Caco-2 (cell line): ENCODE data around the gene AHNAK2. TPM values are rescaled to one million over a fixed set of nuclear protein-coding genes. Genes with fewer than 3 reads are reported as not detected.

Experiments
- BruUV-seq: library from RNA; stranded (reverse); fragments of 400-500 nt; replicated peaks from 2 replicates; lab custom pipeline; 2021; lab: Mats Ljungman, UMichigan
- CTCF ChIA-PET: fragments of 300-600 bp; sonication (Branson Sonifier 250); formaldehyde crosslinking; loops from one replicate; lab custom pipeline; 2022; ENCODE audit warnings: antibody characterized with exemption; lab: Charles Lee
- POLR2A ChIA-PET: fragments of 300-600 bp; sonication (Branson Sonifier 250); formaldehyde crosslinking; loops from one replicate; lab custom pipeline; 2022; ENCODE audit warnings: antibody characterized with exemption; lab: Charles Lee
- DNase-seq, 2 experiments: peaks; one replicate each; pipeline versions ENCODE4 v3.0.0 to v3.0.0-alpha.2; 2020 to 2022
- H3K27me3 ChIP-seq: replicated peaks from 2 replicates; pipeline ENCODE4 v1.6.0; 2011; ENCODE audit warnings: low read length; ENCODE audit not compliant: control insufficient read depth, insufficient read depth
- H3K36me3 ChIP-seq: 2 replicates; pipeline ENCODE4 v1.5.1; 2011; ENCODE audit warnings: low read length; ENCODE audit not compliant: control insufficient read depth, insufficient read depth
- H3K4me1 ChIP-seq: fragments of 250-450 bp; sonication (Bioruptor Pico); 2 replicates; pipeline ENCODE4 v1.5.1; 2020; ENCODE audit warnings: mild to moderate bottlenecking
- H3K4me3 ChIP-seq: 2 replicates; pipeline ENCODE4 v1.5.1; 2011; ENCODE audit warnings: low read depth, mild to moderate bottlenecking, control low read depth, low read length
- H3K9me3 ChIP-seq: fragments of 250-450 bp; sonication (Bioruptor Pico); 2 replicates; pipeline ENCODE4 v1.5.1; 2020; ENCODE audit warnings: mild to moderate bottlenecking, moderate library complexity
- H3K27ac Mint-ChIP-seq: one replicate; pipeline ENCODE4 v1.8.0; 2022; ENCODE audit warnings: mixed read lengths; ENCODE audit not compliant: unreplicated experiment
- H3K27me3 Mint-ChIP-seq: one replicate; pipeline ENCODE4 v1.8.0; 2022; ENCODE audit warnings: mixed read lengths; ENCODE audit not compliant: insufficient read depth, unreplicated experiment
- H3K36me3 Mint-ChIP-seq: one replicate; pipeline ENCODE4 v1.8.0; 2022; ENCODE audit warnings: mild to moderate bottlenecking, mixed read lengths; ENCODE audit not compliant: insufficient read depth, unreplicated experiment
- H3K4me1 Mint-ChIP-seq: one replicate; pipeline ENCODE4 v1.8.0; 2022; ENCODE audit warnings: low read depth, mixed read lengths; ENCODE audit not compliant: unreplicated experiment
- H3K4me3 Mint-ChIP-seq: one replicate; pipeline ENCODE4 v1.8.0; 2022; ENCODE audit warnings: mild to moderate bottlenecking, moderate library complexity, mixed read lengths; ENCODE audit not compliant: unreplicated experiment
- H3K9me3 Mint-ChIP-seq: one replicate; pipeline ENCODE4 v1.8.0; 2022; ENCODE audit warnings: mixed read lengths; ENCODE audit not compliant: unreplicated experiment
- intact Hi-C: fragments of 100-400 bp; cut with micrococcal nuclease; formaldehyde crosslinking; loops from one replicate; pipeline ENCODE4 v1.10.0; 2022; ENCODE audit not compliant: unreplicated experiment
- total RNA-seq: library from RNA; stranded (reverse); gene quantifications from 2 replicates; pipeline ENCODE4 v1.2.3, GENCODE V29; 2022
- TF ChIP-seq, protein P1 (sequence below), 2 experiments: fragments of 200-600 bp in 1 of 2; IDR thresholded peaks; 1 replicate in 1 of 2; 2 replicates in 1 of 2; pipeline versions ENCODE4 v1.5.1 to v1.8.0; 2011 to 2022; ENCODE audit warnings: antibody characterized with exemption in 1 of 2, control low read depth in 1 of 2, inconsistent platforms in 1 of 2, low read depth in 1 of 2, low read length in 1 of 2, mild to moderate bottlenecking in 1 of 2, moderate library complexity in 1 of 2; ENCODE audit not compliant: insufficient read depth in 1 of 2, severe bottlenecking in 1 of 2, unreplicated experiment in 1 of 2

Gene AHNAK2
- total RNA-seq, 1 experiment from 2014 or later = 0.77 TPM

DNA sequence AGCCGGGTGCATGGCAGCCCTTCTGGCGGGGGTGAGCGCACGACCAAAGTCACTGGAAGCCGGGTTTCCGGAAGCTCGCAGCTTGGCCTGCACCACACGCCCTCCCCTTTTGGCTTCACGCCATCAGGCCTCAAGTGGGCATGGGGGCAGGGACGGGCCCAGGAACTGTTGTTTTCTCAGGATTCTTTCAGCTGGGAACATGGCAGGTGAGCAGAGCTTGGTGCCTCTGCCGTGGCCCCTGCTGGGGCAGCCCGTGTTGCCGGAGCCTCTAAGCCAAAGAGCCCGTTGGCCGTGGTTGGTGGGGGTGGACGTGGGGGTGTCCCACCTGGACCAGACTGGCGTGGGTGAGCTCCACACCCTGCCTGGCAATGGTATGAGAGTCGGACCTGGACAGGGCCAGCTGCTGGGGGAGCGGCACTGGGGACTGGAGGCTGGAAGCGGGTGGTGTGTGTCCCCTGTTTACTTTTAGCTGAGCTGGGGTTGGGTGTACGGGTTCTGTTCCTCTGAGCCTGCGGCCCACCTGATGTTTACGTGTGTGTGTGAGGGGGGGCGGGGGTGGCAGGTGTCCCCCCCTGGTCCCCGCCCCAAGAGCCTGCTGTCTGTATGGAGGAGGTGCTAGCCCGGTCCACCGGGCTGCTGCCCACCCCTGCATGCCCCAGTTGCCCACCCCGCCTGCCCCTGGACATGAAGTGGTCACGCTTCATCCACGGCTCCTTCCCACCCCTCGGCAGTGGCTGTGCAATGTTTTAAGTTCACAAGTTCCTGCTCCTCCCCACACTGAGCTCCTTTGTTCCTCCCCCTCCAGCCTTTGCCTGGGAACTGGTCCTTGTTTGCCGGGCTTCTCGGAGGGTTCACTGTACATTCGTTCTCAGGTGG, 82.2 kb downstream of the AHNAK2 start:
- peak in 1 of 2 experiments; percentile 33 for DNase-seq
- H3K4me3 ChIP-seq = no peak overlapping the region
- Mint-ChIP-seq H3K4me1 (no peaks in the 10 kb centered on the region), H3K36me3 (peaks cover 11% of the 10 kb centered on the region), H3K27me3 (peaks cover 1% of the 10 kb centered on the region), H3K27ac (no peak overlapping the region), H3K9me3 (no peaks in the 10 kb centered on the region), H3K4me3 (no peak overlapping the region)
- H3K36me3 ChIP-seq = no peaks in the 10 kb centered on the region
- ChIA-PET CTCF (interaction anchor here (0.7 to 2.4 kb wide), 6 partner anchors 12 to 150 kb away, joined by 3 to 15 read pairs (median 3); no protein-coding TSS in a partner anchor), POLR2A (no interaction called here)
- no peaks in the 10 kb centered on the region for H3K4me1 ChIP-seq
- intact Hi-C loops = loop anchor here (2.0 kb wide), 1 partner anchor 45 kb away; no protein-coding TSS in a partner anchor
- no peaks in the 10 kb centered on the region for H3K9me3 ChIP-seq
- no peaks in the 10 kb centered on the region for H3K27me3 ChIP-seq
- TF ChIP-seq, protein P1, sequence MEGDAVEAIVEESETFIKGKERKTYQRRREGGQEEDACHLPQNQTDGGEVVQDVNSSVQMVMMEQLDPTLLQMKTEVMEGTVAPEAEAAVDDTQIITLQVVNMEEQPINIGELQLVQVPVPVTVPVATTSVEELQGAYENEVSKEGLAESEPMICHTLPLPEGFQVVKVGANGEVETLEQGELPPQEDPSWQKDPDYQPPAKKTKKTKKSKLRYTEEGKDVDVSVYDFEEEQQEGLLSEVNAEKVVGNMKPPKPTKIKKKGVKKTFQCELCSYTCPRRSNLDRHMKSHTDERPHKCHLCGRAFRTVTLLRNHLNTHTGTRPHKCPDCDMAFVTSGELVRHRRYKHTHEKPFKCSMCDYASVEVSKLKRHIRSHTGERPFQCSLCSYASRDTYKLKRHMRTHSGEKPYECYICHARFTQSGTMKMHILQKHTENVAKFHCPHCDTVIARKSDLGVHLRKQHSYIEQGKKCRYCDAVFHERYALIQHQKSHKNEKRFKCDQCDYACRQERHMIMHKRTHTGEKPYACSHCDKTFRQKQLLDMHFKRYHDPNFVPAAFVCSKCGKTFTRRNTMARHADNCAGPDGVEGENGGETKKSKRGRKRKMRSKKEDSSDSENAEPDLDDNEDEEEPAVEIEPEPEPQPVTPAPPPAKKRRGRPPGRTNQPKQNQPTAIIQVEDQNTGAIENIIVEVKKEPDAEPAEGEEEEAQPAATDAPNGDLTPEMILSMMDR (IDR thresholded peaks at IDR 0.05; ENCODE audit: insufficient read depth in 1 of 2, low read depth in 1 of 2, low read length in 1 of 2, severe bottlenecking in 1 of 2, unreplicated experiment in 1 of 2) = no peak
- no TSS peak for BruUV-seq

DNA sequence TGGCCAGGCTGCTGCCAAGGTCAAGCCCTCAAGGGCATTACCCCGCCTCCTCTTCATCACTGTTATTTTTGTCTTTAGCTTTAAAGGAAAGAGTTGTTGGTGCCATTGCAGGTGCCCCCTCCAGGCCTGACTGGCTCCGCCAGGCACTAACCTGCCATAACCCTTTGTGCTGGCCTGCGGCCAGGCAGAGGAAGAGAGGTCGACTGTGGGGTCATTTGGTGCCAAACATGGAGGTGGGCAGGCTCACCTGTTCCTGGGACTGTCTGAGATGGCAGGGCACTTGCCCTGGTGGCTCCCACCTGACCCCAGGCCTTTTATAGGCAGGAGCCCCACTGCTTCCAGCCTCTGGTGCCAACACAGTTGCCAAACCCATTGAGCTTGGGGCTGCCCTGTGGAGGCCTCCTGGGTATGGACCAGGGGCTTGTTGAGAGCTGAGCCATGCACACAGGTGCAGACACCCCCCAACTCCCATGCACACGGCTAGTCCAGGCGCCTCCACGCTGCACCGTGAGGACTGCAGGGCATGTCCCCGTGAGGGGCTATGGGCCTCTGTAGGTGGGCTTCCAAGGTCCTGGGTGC, 82.9 kb downstream of the AHNAK2 start:
- H3K4me3 Mint-ChIP-seq = no peak overlapping the region
- TF ChIP-seq, protein P1 (IDR thresholded peaks at IDR 0.05; ENCODE audit: insufficient read depth in 1 of 2, low read depth in 1 of 2, low read length in 1 of 2, severe bottlenecking in 1 of 2, unreplicated experiment in 1 of 2) = no peak
- BruUV-seq = no TSS peak
- H3K4me1 Mint-ChIP-seq = no peaks in the 10 kb centered on the region
- no peaks in the 10 kb centered on the region for H3K9me3 ChIP-seq
- H3K36me3 ChIP-seq = no peaks in the 10 kb centered on the region
- H3K27me3 ChIP-seq = no peaks in the 10 kb centered on the region
- POLR2A ChIA-PET = no interaction called here
- peaks cover 13% of the 10 kb centered on the region for H3K36me3 Mint-ChIP-seq
- no peaks in the 10 kb centered on the region for H3K4me1 ChIP-seq
- no peak overlapping the region for H3K27ac Mint-ChIP-seq
- no peak for DNase-seq
- H3K27me3 Mint-ChIP-seq = no peaks in the 10 kb centered on the region
- H3K9me3 Mint-ChIP-seq = no peaks in the 10 kb centered on the region
- H3K4me3 ChIP-seq = no peak overlapping the region
- CTCF ChIA-PET = interaction anchor here (0.6 to 2.4 kb wide), 5 partner anchors 13 to 1418 kb away, joined by 3 to 10 read pairs (median 3); no protein-coding TSS in a partner anchor
- intact Hi-C loops = no loop called here
